ENCODE results near the gene SLC4A1.

The SLC4A1 gene

GRCh38 chr17:44283344-44284023 lies 15.5 kb upstream of the SLC4A1 start:
- DNase-seq (ENCODE audit: low read depth): no peak

GRCh38 chr17:44282264-44282663 lies 14.3 kb upstream of the SLC4A1 start:
- DNase-seq (ENCODE audit: low read depth): no peak

- no peak for DNase-seq (ENCODE audit: low read depth)
Measured at GRCh38 chr17:44281570-44281969, 13.6 kb upstream of the SLC4A1 start.

GRCh38 chr17:44280392-44280937 lies 12.5 kb upstream of the SLC4A1 start:
- DNase-seq (ENCODE audit: low read depth): no peak

- no peak for DNase-seq (ENCODE audit: low read depth)
Measured at GRCh38 chr17:44279666-44280391, 11.9 kb upstream of the SLC4A1 start.

GRCh38 chr17:44279346-44279665 lies 11.4 kb upstream of the SLC4A1 start:
- no peak for DNase-seq (ENCODE audit: low read depth)

GRCh38 chr17:44277976-44278375 lies 10.0 kb upstream of the SLC4A1 start:
- no peak for DNase-seq (ENCODE audit: low read depth)

- no peak for DNase-seq (ENCODE audit: low read depth)
Measured at GRCh38 chr17:44273607-44274006, 5.7 kb upstream of the SLC4A1 start.

- DNase-seq (ENCODE audit: low read depth): no peak
Measured at GRCh38 chr17:44272954-44273353, 5.0 kb upstream of the SLC4A1 start.

GRCh38 chr17:44272321-44272951 lies 4.5 kb upstream of the SLC4A1 start:
- no peak for DNase-seq (ENCODE audit: low read depth)

- DNase-seq (ENCODE audit: low read depth): no peak
Measured at GRCh38 chr17:44269535-44270240, 1.8 kb upstream of the SLC4A1 start.

- DNase-seq (ENCODE audit: low read depth): no peak
Measured at GRCh38 chr17:44268709-44269534, 987 bp upstream of the SLC4A1 start.

- DNase-seq (ENCODE audit: low read depth): no peak
Measured at GRCh38 chr17:44267165-44267455, 825 bp downstream of the SLC4A1 start.

- DNase-seq (ENCODE audit: low read depth): no peak
Measured at GRCh38 chr17:44266402-44267164, 1.4 kb downstream of the SLC4A1 start.

- DNase-seq (ENCODE audit: low read depth): no peak
Measured at GRCh38 chr17:44263345-44263902, 4.5 kb downstream of the SLC4A1 start.

GRCh38 chr17:44262654-44263225 lies 5.2 kb downstream of the SLC4A1 start:
- DNase-seq (ENCODE audit: low read depth): no peak

- DNase-seq (ENCODE audit: low read depth): no peak
Measured at GRCh38 chr17:44260296-44260695, 7.6 kb downstream of the SLC4A1 start.

GRCh38 chr17:44258811-44259351 lies 9.1 kb downstream of the SLC4A1 start:
- DNase-seq (ENCODE audit: low read depth): no peak

GRCh38 chr17:44257815-44258760 lies 9.8 kb downstream of the SLC4A1 start:
- no peak for DNase-seq (ENCODE audit: low read depth)
